ENCODE results near the gene ACVR2B.

Gene ACVR2B

DNA sequence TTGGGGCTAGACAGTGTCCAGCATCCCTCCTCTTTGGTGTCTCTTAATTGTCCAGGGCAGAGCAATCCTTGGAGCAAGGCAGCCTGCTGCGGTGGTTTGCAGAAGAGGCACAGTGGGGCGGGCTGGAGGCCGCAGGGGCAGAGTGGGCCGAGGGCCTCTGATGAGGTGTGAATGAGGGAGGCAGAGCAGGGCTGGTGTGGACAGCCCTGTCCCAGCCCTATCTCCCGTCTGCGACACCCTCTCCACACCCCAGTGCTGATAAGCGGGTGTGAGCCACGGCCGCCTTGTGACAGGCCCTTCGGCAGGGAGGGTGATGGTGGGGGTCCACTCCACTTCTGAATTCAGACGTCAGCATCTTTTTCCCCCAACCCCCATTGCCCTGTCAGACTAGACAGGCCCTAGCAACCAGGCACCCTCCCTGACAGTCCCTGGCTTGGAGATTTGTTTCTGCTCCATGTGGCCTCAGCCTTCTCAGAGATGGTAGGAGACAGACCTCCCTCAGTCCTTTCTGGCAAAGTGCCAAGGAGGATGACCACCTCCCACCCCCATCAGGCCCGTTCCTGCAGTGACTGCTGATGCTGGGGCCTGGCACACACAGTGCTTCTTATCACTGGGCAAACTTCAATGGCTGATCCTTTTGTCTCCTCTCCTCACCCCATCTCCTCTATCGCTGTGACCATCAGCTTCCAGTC lies 79.7 kb downstream of the ACVR2B start:
- DNase-seq: no peak

GRCh38 chr3:38534180-38534579 lies 80.5 kb downstream of the ACVR2B start:
- DNase-seq: no peak

DNA sequence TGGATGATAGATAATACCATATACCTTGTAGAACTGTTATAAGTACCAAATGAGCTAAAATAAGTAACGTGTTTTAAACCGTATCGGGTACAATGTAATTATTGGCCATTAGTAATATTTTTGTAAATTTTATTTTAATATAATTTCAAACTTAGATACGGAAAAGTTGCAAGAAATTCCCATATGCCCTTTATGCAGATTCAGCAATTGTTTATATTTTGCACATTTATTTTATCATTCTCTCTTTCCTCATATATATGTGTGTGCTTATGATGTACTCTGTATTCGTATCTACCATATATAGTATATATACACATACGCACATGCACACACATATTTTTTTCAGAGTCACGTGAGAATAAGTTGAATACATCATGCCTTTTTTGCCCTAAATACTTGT lies 80.9 kb downstream of the ACVR2B start:
- DNase-seq: no peak

DNA sequence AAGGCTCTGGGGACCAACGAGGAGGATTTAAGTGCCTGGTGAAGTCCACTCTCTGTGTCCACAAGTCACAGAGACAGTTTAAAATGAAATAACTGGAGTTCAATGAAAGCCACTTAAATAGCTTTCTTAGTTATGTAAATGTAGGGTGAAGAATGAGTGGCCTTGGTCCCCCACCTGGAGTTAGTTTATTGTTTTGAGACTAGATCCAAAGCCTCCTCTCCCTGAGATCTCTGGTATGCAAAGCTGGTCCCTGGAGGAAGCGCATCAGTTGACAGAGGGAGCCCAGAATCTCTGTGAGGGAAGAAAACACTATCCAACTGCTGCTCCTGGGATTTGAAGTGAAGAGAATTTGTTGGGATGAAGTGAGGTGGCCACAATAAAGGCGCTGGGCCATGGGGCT lies 83.0 kb downstream of the ACVR2B start:
- DNase-seq: no peak

DNA sequence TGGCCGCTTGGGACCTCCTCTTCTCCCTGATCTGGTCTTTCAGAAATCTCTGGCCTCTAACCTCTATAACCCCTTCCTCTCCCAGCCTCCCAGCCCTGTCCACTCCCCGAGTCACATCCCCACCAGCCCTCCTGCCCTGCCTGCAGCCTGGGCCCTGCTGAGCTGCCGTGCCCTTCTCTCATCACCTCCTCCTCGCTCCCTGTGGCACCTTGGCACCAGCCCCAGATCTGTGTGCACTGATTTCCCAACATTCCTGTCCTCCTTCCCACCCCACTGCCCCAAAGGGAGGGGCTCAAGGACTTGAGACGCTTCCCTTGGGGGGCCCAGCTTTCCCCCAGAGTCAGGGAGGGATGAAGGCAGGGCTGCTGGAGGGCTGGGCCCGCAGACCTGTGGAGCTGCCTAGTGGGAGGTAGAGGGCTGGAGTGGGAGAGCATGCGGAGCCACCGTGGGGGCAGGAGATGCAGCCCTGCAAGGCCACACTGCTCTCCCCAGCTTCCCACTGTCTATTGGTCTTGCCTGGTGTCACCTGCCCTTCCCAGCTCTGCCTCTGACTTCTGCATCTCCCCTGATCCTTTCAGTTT lies 85.2 kb downstream of the ACVR2B start:
- no peak for DNase-seq

GRCh38 chr3:38541806-38542205 lies 88.1 kb downstream of the ACVR2B start:
- DNase-seq: peak; percentile 43 to 78
